Left lung (tissue), 10 donors: ENCODE results near the gene ATP1A3. TPM values are rescaled to one million over a fixed set of nuclear protein-coding genes. Genes with fewer than 3 reads are reported as not detected.
A peak's percentile ranks its signal among the peaks of the same experiment; 100 is the strongest.

Experiments
- ATAC-seq: fragments of 200-7000 bp; cut with Tn5 transposase; one replicate; pipeline ENCODE4 v1.9.1; 2020; ENCODE audit warnings: moderate library complexity
- DNase-seq, 4 donors: peaks; one replicate each; pipeline ENCODE4 v3.0.0-alpha.2; 2013 to 2020
- H3K27ac ChIP-seq, 2 donors: fragments of 200-600 bp; sonication (generic) in 1 of 2; one replicate each; pipeline versions ENCODE4 v1.5.0 to v1.8.0; 2020 to 2021
- H3K27me3 ChIP-seq, 2 donors: fragments of 200-600 bp; sonication (generic) in 1 of 2; one replicate each; pipeline versions ENCODE4 v1.5.0 to v1.8.0; 2020 to 2021
- H3K36me3 ChIP-seq, 2 donors: fragments of 200-600 bp; sonication (generic) in 1 of 2; one replicate each; pipeline versions ENCODE4 v1.5.0 to v1.8.0; 2020 to 2021
- H3K4me1 ChIP-seq, 2 donors: fragments of 200-600 bp; one replicate each; pipeline ENCODE4 v1.8.0; 2021
- H3K4me3 ChIP-seq, 2 donors: fragments of 200-600 bp; sonication (generic) in 1 of 2; one replicate each; pipeline versions ENCODE4 v1.5.0 to v1.8.0; 2020 to 2021; ENCODE audit warnings: mild to moderate bottlenecking in 1 of 2
- H3K9me3 ChIP-seq, 2 donors: fragments of 200-600 bp; sonication (generic) in 1 of 2; one replicate each; pipeline versions ENCODE4 v1.5.0 to v1.8.0; 2020 to 2021
- CTCF ChIP-seq, 2 donors: fragments of 200-600 bp; sonication (generic) in 1 of 2; IDR thresholded peaks; one replicate each; pipeline versions ENCODE4 v1.5.0 to v1.8.0; 2021; ENCODE audit warnings: antibody characterized with exemption in 2 of 2
- intact Hi-C, 2 donors: fragments of 100-400 bp; cut with DNase I; formaldehyde crosslinking; loops; one replicate each; pipeline versions ENCODE4 v1.11.2 to v1.14.2; 2022
- polyA plus RNA-seq, 6 donors: library from polyadenylated mRNA; unstranded; fragments of 120-200 nt; gene quantifications; one replicate each; pipeline ENCODE4 v1.2.1, GENCODE V29; 2013; ENCODE audit not compliant: insufficient read length in 6 of 6
- total RNA-seq, 2 donors: library from RNA; stranded (reverse); fragmentation: NEBNext Ultra II Directional; extraction: Animal tissue kit (Norgen Biotek cat#: 25700); gene quantifications; one replicate each; pipeline ENCODE4 v1.2.1, GENCODE V29; 2021
- donor health status: DM: no; HTN: yes; CAD: no.
- donor health status: DM: no; HTN: no; CAD: no.

The ATP1A3 gene
- total and polyA plus RNA-seq, 8 donors = 0.20 to 0.86 (median 0.40) TPM; not detected in 3

- no peak for TF ChIP-seq CTCF (IDR thresholded peaks at IDR 0.05)
- ATAC-seq (no peak), DNase-seq (no peak)
- Histone ChIP-seq H3K27me3 (no peaks in the 10 kb centered on the region), H3K27ac (no peak overlapping the region), H3K9me3 (no peaks in the 10 kb centered on the region), H3K4me3 (no peak overlapping the region), H3K36me3 (no peaks in the 10 kb centered on the region), H3K4me1 (no peaks in the 10 kb centered on the region)
- intact Hi-C loops = no loop called here
These were observed 16.5 kb upstream of the ATP1A3 start for GRCh38 chr19:42010245-42011126.

- no peak for ATAC-seq
- Histone ChIP-seq H3K27me3 (peaks cover 0 to 15% of the 10 kb centered on the region in 2 donors), H3K27ac (no peak overlapping the region), H3K4me1 (no peaks in the 10 kb centered on the region), H3K36me3 (no peaks in the 10 kb centered on the region), H3K4me3 (no peak overlapping the region), H3K9me3 (no peaks in the 10 kb centered on the region)
- no peak for DNase-seq
- intact Hi-C loops = no loop called here
- TF ChIP-seq CTCF (IDR thresholded peaks at IDR 0.05) = no peak
These were observed 12.5 kb upstream of the ATP1A3 start for GRCh38 chr19:42006569-42006968.

- no peak overlapping the region for H3K4me3 ChIP-seq
- H3K9me3 ChIP-seq = no peaks in the 10 kb centered on the region
- no peak overlapping the region for H3K27ac ChIP-seq
- DNase-seq (peak in 1 of 4 donors; percentile 68), ATAC-seq (no peak)
- intact Hi-C loops = no loop called here
- no peaks in the 10 kb centered on the region for H3K4me1 ChIP-seq
- H3K27me3 ChIP-seq = peaks cover 0 to 26% of the 10 kb centered on the region in 2 donors
- H3K36me3 ChIP-seq = no peaks in the 10 kb centered on the region
- TF ChIP-seq CTCF (IDR thresholded peaks at IDR 0.05) = no peak
These were observed 11.5 kb upstream of the ATP1A3 start for GRCh38 chr19:42005504-42005903.

GRCh38 chr19:42003506-42004294 is 9.7 kb upstream of the ATP1A3 start:
- Histone ChIP-seq H3K27ac (no peak overlapping the region), H3K27me3 (peaks cover 10 to 44% of the 10 kb centered on the region in 2 donors), H3K36me3 (no peaks in the 10 kb centered on the region), H3K9me3 (no peaks in the 10 kb centered on the region), H3K4me3 (no peak overlapping the region), H3K4me1 (no peaks in the 10 kb centered on the region)
- intact Hi-C loops = no loop called here
- DNase-seq (peak in 1 of 4 donors; percentile 51), ATAC-seq (no peak)
- TF ChIP-seq CTCF (IDR thresholded peaks at IDR 0.05) = no peak

GRCh38 chr19:41999878-42000208 is 5.8 kb upstream of the ATP1A3 start:
- Histone ChIP-seq H3K27ac (no peak overlapping the region), H3K27me3 (peaks cover 35 to 82% of the 10 kb centered on the region in 2 donors), H3K4me3 (no peak overlapping the region), H3K36me3 (no peaks in the 10 kb centered on the region), H3K4me1 (peaks cover 0 to 5% of the 10 kb centered on the region in 2 donors), H3K9me3 (no peaks in the 10 kb centered on the region)
- DNase-seq = peak in 1 of 4 donors; percentile 39
- no peak for ATAC-seq
- intact Hi-C loops = no loop called here
- no peak for TF ChIP-seq CTCF (IDR thresholded peaks at IDR 0.05)
